HepG2 (cell line): ENCODE data around the gene P4HB. TPM values are rescaled to one million over a fixed set of nuclear protein-coding genes. Genes with fewer than 3 reads are reported as not detected.

Experiments
- CAMTA2 ChIP-seq: sonication (generic); formaldehyde crosslinking; IDR thresholded peaks from 2 replicates; pipeline ENCODE4 v1.4.0; 2020; ENCODE audit warnings: mild to moderate bottlenecking, missing genetic modification reagents, borderline replicate concordance
- DPF2 ChIP-seq: sonication (generic); formaldehyde crosslinking; IDR thresholded peaks from 2 replicates; pipeline ENCODE4 v1.4.0; 2020; ENCODE audit warnings: mild to moderate bottlenecking, low read depth, missing genetic modification reagents, borderline replicate concordance
- EED ChIP-seq: sonication (generic); formaldehyde crosslinking; IDR thresholded peaks from 2 replicates; pipeline ENCODE4 v1.5.0; 2020; ENCODE audit warnings: mild to moderate bottlenecking, missing genetic modification reagents
- HOXA3 ChIP-seq: sonication (generic); formaldehyde crosslinking; IDR thresholded peaks from 2 replicates; pipeline ENCODE4 v1.5.0; 2020; ENCODE audit warnings: missing genetic modification reagents
- KDM4B ChIP-seq: sonication (generic); formaldehyde crosslinking; IDR thresholded peaks from 2 replicates; pipeline ENCODE4 v1.4.0; 2020; ENCODE audit warnings: missing genetic modification reagents
- PBX3 ChIP-seq: sonication (generic); formaldehyde crosslinking; IDR thresholded peaks from 2 replicates; pipeline ENCODE4 v1.8.1; 2023; ENCODE audit warnings: missing genetic modification reagents, inconsistent platforms, borderline replicate concordance
- SMAD9 ChIP-seq: sonication (generic); formaldehyde crosslinking; IDR thresholded peaks from 2 replicates; pipeline ENCODE4 v1.5.1; 2020; ENCODE audit warnings: mild to moderate bottlenecking, missing genetic modification reagents
- SPEN ChIP-seq: sonication (generic); formaldehyde crosslinking; IDR thresholded peaks from 2 replicates; pipeline ENCODE4 v1.5.1; 2020; ENCODE audit warnings: low read depth, mild to moderate bottlenecking, missing genetic modification reagents
- SRF ChIP-seq: IDR thresholded peaks from 2 replicates; pipeline ENCODE4 v1.6.1; 2011; ENCODE audit warnings: mild to moderate bottlenecking, low read depth, low read length, moderate library complexity
- ZNF235 ChIP-seq: sonication (generic); formaldehyde crosslinking; IDR thresholded peaks from 2 replicates; pipeline ENCODE4 v1.8.1; 2023; ENCODE audit warnings: mild to moderate bottlenecking, missing genetic modification reagents, borderline replicate concordance
- ZNF274 ChIP-seq: sonication (generic); formaldehyde crosslinking; IDR thresholded peaks from 2 replicates; pipeline ENCODE4 v1.5.1; 2020; ENCODE audit warnings: mild to moderate bottlenecking, missing genetic modification reagents
- ZNF605 ChIP-seq: sonication (generic); formaldehyde crosslinking; IDR thresholded peaks from 2 replicates; pipeline ENCODE4 v1.8.0; 2022; ENCODE audit warnings: mild to moderate bottlenecking, missing genetic modification reagents
- ZNF709 ChIP-seq: sonication (generic); formaldehyde crosslinking; IDR thresholded peaks from 2 replicates; pipeline ENCODE4 v1.5.0; 2020; ENCODE audit warnings: mild to moderate bottlenecking, missing genetic modification reagents
- ZZZ3 ChIP-seq: sonication (generic); formaldehyde crosslinking; IDR thresholded peaks from 2 replicates; pipeline ENCODE4 v1.4.0; 2020; ENCODE audit warnings: missing genetic modification reagents, mild to moderate bottlenecking, borderline replicate concordance
- polyA plus RNA-seq, 8 experiments: library from polyadenylated mRNA; depleted of rRNA in 3 of 8; stranded (reverse) in 7 of 8; unstranded in 1 of 8; fragments of >200 nt; fragmentation: Illumina TruSeq in 4 of 8; extraction: Trizol in 4 of 8; gene quantifications; 2 replicates each; pipeline versions ENCODE4 v1.2.1 to v1.2.3, GENCODE V29; 2011 to 2016; ENCODE audit warnings: low read depth in 4 of 8, missing spikeins in 1 of 8, mixed read lengths in 1 of 8; ENCODE audit not compliant: insufficient read depth in 1 of 8
- total RNA-seq, 5 experiments: library from RNA; depleted of rRNA; stranded (reverse); fragments of >200 nt; fragmentation: Illumina TruSeq; extraction: Trizol; gene quantifications; 2 replicates each; pipeline ENCODE4 v1.2.3, GENCODE V29; 2016; ENCODE audit warnings: low read depth in 1 of 5
- TF ChIP-seq, protein P1 (sequence below): IDR thresholded peaks from 2 replicates; pipeline ENCODE4 v1.6.1; 2016; ENCODE audit warnings: missing biosample characterization, missing genetic modification reagents, low read depth
- TF ChIP-seq, protein P2 (sequence below): sonication (generic); formaldehyde crosslinking; IDR thresholded peaks from 2 replicates; pipeline ENCODE4 v1.4.0; 2020; ENCODE audit warnings: missing genetic modification reagents
- TF ChIP-seq, protein P3 (sequence below): sonication (generic); formaldehyde crosslinking; IDR thresholded peaks from 2 replicates; pipeline ENCODE4 v1.4.0; 2020; ENCODE audit warnings: mild to moderate bottlenecking, low read depth, missing genetic modification reagents
- TF ChIP-seq, protein P4 (sequence below): sonication (generic); formaldehyde crosslinking; IDR thresholded peaks from 2 replicates; pipeline ENCODE4 v1.5.1; 2020; ENCODE audit warnings: missing genetic modification reagents, mild to moderate bottlenecking, borderline replicate concordance
- TF ChIP-seq, protein P5 (sequence below): sonication (generic); formaldehyde crosslinking; IDR thresholded peaks from 2 replicates; pipeline ENCODE4 v1.5.1; 2020; ENCODE audit warnings: missing genetic modification reagents, mild to moderate bottlenecking, borderline replicate concordance

Gene P4HB
- total and polyA plus RNA-seq, 2 of the 13 experiments (the other 11 are each of a cell fraction or from before 2014, with no cell fraction given), result 185 to 782 TPM

GRCh38 chr17:81831957-81832607, 28.3 kb downstream of the P4HB start (continued):
- TF ChIP-seq, protein P1, sequence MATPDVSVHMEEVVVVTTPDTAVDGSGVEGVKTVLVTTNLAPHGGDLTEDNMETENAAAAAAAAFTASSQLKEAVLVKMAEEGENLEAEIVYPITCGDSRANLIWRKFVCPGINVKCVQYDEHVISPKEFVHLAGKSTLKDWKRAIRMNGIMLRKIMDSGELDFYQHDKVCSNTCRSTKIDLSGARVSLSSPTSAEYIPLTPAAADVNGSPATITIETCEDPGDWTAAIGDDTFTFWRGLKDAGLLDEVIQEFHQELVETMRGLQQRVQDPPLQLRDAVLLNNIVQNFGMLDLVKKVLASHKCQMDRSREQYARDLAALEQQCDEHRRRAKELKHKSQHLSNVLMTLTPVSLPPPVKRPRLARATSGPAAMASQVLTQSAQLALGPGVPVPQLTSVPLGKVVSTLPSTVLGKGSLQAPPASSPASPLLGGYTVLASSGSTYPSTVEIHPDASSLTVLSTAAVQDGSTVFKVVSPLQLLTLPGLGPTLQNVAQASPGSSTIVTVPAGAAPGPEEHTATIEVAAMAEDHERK (CRISPR knock-in tag), result no peak
- TF ChIP-seq CAMTA2 (CRISPR knock-in tag) (0 out of 2 replicates have a peak, but pooled peaks have one; percentile 68), SRF (no peak), HOXA3 (CRISPR knock-in tag) (no peak), KDM4B (no peak), DPF2 (0 out of 2 replicates have a peak, but pooled peaks have one; percentile 43), ZNF709 (no peak), SPEN (CRISPR knock-in tag) (peak; percentile 53; the same call in 1 of the 2 replicates), ZNF605 (CRISPR knock-in tag) (no peak), ZNF235 (CRISPR knock-in tag) (peak; percentile 74; the same call in 1 of the 2 replicates), ZNF274 (CRISPR knock-in tag) (no peak), ZZZ3 (0 out of 2 replicates have a peak, but pooled peaks have one; percentile 30), EED (no peak), SMAD9 (CRISPR knock-in tag) (no peak), PBX3 (no peak)
- TF ChIP-seq, protein P2, sequence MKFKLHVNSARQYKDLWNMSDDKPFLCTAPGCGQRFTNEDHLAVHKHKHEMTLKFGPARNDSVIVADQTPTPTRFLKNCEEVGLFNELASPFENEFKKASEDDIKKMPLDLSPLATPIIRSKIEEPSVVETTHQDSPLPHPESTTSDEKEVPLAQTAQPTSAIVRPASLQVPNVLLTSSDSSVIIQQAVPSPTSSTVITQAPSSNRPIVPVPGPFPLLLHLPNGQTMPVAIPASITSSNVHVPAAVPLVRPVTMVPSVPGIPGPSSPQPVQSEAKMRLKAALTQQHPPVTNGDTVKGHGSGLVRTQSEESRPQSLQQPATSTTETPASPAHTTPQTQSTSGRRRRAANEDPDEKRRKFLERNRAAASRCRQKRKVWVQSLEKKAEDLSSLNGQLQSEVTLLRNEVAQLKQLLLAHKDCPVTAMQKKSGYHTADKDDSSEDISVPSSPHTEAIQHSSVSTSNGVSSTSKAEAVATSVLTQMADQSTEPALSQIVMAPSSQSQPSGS (CRISPR knock-in tag), result 0 out of 2 replicates have a peak, but pooled peaks have one; percentile 10
- TF ChIP-seq, protein P3, sequence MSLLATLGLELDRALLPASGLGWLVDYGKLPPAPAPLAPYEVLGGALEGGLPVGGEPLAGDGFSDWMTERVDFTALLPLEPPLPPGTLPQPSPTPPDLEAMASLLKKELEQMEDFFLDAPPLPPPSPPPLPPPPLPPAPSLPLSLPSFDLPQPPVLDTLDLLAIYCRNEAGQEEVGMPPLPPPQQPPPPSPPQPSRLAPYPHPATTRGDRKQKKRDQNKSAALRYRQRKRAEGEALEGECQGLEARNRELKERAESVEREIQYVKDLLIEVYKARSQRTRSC (CRISPR knock-in tag), result no peak
- TF ChIP-seq, protein P4, sequence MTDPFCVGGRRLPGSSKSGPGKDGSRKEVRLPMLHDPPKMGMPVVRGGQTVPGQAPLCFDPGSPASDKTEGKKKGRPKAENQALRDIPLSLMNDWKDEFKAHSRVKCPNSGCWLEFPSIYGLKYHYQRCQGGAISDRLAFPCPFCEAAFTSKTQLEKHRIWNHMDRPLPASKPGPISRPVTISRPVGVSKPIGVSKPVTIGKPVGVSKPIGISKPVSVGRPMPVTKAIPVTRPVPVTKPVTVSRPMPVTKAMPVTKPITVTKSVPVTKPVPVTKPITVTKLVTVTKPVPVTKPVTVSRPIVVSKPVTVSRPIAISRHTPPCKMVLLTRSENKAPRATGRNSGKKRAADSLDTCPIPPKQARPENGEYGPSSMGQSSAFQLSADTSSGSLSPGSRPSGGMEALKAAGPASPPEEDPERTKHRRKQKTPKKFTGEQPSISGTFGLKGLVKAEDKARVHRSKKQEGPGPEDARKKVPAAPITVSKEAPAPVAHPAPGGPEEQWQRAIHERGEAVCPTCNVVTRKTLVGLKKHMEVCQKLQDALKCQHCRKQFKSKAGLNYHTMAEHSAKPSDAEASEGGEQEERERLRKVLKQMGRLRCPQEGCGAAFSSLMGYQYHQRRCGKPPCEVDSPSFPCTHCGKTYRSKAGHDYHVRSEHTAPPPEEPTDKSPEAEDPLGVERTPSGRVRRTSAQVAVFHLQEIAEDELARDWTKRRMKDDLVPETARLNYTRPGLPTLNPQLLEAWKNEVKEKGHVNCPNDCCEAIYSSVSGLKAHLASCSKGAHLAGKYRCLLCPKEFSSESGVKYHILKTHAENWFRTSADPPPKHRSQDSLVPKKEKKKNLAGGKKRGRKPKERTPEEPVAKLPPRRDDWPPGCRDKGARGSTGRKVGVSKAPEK, result no peak
- TF ChIP-seq, protein P5, sequence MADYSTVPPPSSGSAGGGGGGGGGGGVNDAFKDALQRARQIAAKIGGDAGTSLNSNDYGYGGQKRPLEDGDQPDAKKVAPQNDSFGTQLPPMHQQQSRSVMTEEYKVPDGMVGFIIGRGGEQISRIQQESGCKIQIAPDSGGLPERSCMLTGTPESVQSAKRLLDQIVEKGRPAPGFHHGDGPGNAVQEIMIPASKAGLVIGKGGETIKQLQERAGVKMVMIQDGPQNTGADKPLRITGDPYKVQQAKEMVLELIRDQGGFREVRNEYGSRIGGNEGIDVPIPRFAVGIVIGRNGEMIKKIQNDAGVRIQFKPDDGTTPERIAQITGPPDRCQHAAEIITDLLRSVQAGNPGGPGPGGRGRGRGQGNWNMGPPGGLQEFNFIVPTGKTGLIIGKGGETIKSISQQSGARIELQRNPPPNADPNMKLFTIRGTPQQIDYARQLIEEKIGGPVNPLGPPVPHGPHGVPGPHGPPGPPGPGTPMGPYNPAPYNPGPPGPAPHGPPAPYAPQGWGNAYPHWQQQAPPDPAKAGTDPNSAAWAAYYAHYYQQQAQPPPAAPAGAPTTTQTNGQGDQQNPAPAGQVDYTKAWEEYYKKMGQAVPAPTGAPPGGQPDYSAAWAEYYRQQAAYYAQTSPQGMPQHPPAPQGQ, result no peak
